GM19397 (cell line): ENCODE data around the gene SLC8B1.

ENCODE experiments used
- ATAC-seq: cut with Tn5 transposase; IDR thresholded peaks from one replicate; pipeline ENCODE4 v1.9.1; 2021; ENCODE audit warnings: mild to moderate bottlenecking, moderate library complexity; ENCODE audit not compliant: unreplicated experiment

Gene SLC8B1

GRCh38 chr12:113325916-113326315, 9.0 kb downstream of the SLC8B1 start:
- ATAC-seq = no peak

DNA sequence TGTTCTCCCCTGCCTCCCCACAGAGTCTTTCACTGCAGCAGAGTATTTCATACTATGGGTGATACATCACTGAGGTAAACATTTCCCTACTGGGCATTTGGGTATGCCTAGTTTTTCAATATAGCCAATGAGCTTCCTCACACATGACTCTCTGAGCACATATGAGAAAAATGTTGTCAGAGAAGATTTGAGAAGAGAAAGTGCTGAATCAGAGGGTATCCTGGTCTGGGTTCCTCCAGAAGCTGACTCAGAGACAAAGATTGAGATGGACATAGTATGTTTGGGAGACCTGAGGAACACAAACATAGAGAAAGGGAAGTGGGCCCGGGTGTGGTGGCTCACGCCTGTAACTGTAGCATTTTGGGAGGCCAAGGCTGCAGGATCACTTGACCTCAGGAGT, 12.6 kb downstream of the SLC8B1 start:
- no peak for ATAC-seq

GRCh38 chr12:113320401-113320800, 14.5 kb downstream of the SLC8B1 start:
- ATAC-seq = no peak

GRCh38 chr12:113318900-113319628, 15.8 kb downstream of the SLC8B1 start:
- ATAC-seq = no peak

GRCh38 chr12:113318046-113318656, 16.8 kb downstream of the SLC8B1 start:
- ATAC-seq = no peak

DNA sequence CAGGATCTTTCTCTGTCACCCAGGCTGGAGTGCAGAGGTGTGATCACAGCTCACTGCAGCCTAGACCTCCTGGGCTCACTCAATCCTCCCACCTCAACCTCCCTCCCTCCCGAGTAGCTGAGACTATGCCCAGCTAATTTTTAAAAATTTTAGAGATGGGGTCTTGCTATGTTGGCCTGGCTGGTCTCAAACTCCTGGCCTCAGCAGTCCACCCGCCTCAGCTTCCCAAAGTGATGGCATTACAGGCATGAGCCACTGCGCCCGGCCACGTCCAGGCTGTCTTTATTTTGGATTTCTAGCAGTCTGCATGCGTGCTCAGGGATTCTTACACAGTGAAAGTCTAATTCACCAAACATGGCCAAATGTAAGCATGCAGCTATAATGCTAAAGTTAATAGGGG, 17.8 kb downstream of the SLC8B1 start:
- no peak for ATAC-seq

DNA sequence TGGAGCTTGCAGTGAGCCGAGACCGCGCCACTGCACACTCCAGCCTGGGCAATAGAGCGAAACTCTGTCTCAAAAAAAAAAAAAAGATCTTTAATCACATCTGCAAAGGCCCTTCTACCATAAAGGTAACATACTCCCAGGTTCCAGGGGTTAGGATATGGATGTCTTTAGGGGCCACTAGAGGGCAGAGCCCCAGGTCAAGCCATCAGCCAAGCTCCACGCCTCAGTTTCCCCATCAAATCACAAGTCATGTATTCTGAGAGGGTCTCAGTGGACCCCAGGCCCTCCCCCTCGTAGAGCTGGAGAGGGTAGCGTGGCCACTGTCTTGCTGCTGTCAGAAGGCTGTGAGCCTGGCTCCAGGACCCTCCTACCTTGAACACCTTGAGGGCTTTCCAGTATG, 18.8 kb downstream of the SLC8B1 start:
- ATAC-seq = no peak

- ATAC-seq = no peak
Measured at GRCh38 chr12:113315358-113315757, 19.6 kb downstream of the SLC8B1 start.

GRCh38 chr12:113314121-113314529, 20.8 kb downstream of the SLC8B1 start:
- ATAC-seq = no peak

DNA sequence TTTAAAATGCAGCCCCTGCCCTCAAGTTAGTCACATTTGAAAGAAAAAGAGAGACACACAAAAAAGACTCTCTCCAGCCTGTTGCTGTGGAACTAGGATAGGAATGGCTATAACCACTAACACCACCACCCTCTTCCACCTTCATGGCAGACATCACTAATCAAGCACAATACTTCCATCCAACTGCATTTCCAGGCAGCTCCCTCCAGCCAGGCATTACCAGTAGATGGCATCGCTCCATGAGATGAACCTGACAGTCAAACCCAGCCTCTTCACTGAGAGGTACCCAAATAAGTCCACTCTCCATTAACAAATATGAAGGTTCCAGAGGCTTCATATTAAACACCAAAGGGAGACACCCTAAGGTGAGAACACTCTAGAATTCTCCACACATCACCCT, 24.4 kb downstream of the SLC8B1 start:
- ATAC-seq = no peak

- ATAC-seq = no peak
Measured at GRCh38 chr12:113306382-113306781, 28.5 kb downstream of the SLC8B1 start.

DNA sequence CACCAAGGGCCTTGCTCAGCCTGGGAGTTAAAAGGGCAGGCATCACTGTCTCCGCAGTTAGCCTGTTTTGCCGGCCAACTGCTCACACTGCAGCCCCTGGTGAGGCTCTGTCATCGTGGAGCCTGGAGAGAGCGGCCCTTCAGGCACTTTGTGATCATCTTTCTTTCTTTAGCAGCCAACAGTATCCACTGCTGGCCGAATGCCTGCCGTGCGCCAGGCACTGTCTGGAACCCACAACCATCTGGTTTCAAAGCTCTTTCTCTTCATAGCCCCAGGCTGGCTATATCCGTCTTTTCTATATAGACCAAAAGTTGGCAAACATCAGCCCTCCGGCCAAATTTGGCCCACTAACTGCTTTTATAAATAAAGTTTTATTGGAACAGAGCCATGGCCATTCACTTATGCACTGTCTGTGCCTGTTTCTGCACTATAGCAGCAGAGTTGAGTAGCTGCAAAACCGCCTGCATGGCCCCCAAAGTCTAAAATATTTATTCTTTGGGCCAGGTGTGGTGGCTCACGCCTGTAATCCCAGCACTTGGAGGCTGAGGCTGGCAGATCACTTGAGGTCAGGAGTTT, 29.5 kb downstream of the SLC8B1 start:
- ATAC-seq = no peak

GRCh38 chr12:113302886-113303640, 31.8 kb downstream of the SLC8B1 start:
- no peak for ATAC-seq

DNA sequence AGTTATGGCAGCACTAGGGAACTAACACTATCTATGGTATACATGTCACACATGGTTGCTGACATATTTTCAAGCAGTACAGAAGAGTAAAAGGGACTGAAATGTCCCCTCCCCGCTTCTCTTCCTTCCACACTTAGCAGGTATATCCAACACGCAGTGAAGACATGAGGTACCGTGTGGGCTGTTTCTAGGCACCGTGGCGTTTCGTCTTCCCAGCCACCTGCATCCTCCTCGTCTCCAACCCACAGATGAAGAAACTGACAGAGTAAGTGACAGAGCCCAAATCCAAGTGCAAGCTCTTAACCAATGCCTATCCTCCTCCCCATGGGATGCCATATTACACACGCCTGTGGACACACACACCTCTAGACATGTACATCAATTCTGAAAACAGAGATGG, 32.4 kb downstream of the SLC8B1 start:
- no peak for ATAC-seq

DNA sequence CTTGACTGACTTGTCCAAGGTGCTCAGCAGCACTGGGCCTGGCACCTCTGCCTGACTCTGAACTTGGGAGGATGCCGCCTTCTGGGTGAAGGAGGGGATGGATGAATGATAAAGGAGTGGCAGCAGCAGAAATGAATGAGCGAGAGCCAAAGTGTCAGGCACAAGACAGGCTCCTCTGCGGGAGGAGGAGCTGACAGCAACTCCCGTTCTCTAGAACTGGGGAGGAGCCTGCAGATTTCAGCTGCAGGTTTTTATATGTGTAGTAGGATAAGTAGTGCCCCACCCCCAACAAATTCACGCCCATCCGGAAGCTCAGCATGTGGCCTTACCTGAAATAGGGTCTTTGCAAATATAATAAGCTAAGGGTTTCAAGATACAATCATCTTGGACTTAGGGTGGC, 33.1 kb downstream of the SLC8B1 start:
- ATAC-seq = no peak

DNA sequence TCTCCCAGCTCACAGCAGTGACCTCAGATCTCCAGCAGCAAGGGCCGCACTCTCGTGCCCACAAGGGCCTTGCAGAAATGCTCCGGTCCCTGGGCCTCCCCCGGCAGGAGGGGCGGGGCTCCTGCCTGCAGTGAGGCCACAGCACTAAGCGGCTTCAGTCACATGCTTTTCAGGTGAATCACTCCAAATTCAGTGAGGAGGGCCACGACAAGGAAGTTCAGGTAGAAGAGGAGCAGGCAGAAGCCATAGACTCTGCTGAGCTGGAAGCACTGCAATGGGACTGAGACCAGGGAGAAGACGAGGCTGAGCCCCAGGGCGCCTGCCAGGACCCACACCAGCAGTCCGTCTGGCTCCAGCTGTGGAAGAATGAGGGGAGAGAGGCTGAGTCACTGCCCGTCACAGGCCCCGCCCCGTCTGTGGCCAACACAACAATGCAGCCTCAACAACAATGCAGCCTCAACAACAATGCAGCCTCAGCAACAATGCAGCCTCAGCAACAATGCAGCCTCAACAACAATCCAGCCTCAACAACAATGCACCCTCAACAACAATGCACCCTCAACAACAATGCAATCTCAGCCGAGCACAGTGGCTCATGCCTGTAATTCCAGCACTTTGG, 35.2 kb downstream of the SLC8B1 start:
- no peak for ATAC-seq

- no peak for ATAC-seq
Measured at GRCh38 chr12:113298861-113299545, 35.9 kb downstream of the SLC8B1 start.

DNA sequence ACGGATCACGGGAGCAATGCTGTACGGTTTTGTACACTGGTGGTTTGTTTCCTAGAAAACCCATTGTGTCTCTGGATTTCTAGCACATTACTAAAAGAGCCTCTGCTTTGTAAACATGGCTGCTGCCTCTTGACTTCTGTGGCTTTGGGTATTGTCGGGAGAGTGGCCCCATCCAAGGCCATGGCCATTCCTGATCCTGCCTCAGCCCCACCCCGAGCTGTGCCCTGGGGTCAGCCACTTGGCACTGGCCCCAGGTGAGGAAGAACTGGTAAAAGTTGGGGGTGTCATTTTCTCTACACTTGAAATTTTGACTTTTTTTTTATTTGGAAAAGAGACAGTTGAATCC, 36.5 kb downstream of the SLC8B1 start:
- no peak for ATAC-seq

- no peak for ATAC-seq
Measured at GRCh38 chr12:113297621-113298471, 37.1 kb downstream of the SLC8B1 start.

- ATAC-seq = no peak
Measured at GRCh38 chr12:113297214-113297587, 37.7 kb downstream of the SLC8B1 start.
